Central memory CD4-positive, alpha-beta T cell (primary cell): Measurements from ENCODE around the gene CNDP1.
A peak's percentile ranks its signal among the peaks of the same experiment; 100 is the strongest.
"Not testable (repeated sequence)": the region's sequence is repeated elsewhere in the genome, so short reads cannot be mapped to it uniquely, and the experiment has no call there.

ENCODE experiments used
- DNase-seq: peaks from one replicate; pipeline ENCODE4 v3.0.0; 2022
- total RNA-seq, 3 experiments: gene quantifications; one replicate each; lab custom pipeline; 2026; lab: John Stamatoyannopoulos, UW

Gene CNDP1, protein sequence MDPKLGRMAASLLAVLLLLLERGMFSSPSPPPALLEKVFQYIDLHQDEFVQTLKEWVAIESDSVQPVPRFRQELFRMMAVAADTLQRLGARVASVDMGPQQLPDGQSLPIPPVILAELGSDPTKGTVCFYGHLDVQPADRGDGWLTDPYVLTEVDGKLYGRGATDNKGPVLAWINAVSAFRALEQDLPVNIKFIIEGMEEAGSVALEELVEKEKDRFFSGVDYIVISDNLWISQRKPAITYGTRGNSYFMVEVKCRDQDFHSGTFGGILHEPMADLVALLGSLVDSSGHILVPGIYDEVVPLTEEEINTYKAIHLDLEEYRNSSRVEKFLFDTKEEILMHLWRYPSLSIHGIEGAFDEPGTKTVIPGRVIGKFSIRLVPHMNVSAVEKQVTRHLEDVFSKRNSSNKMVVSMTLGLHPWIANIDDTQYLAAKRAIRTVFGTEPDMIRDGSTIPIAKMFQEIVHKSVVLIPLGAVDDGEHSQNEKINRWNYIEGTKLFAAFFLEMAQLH
- total RNA-seq = 0 to 0.19 (median 0.11) reads per million in 3 experiments

- DNase-seq = no peak
Observed at GRCh38 chr18:74534150-74534969, at the start of gene CNDP1. CNDP1 (plus strand) TSS chr18:74534500; CDS start chr18:74534668, 168 bp downstream.

- no peak for DNase-seq
Observed at GRCh38 chr18:74486119-74486849, 48.0 kb upstream of the CNDP1 start.

DNA sequence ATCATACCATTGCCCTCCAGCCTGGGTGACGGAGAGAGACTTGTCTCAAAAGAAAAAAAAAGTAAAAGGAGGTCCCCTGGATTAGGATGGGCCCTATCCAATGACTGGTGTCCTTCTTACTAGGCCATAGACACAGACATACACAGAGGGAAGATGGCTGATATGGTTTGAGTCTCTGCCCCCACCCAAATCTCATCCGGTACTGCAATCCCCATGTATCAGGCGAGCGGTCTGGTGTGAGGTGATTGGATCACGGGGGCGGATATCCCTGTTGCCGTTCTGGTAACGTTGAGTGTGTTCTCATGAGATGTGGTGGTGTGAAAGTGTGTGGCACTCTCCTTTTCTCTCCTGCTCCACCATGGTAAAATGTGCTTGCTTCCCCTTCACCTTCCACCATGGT lies 45.9 kb upstream of the CNDP1 start:
- DNase-seq = no peak

GRCh38 chr18:74488864-74489263 lies 45.4 kb upstream of the CNDP1 start:
- no peak for DNase-seq

DNA sequence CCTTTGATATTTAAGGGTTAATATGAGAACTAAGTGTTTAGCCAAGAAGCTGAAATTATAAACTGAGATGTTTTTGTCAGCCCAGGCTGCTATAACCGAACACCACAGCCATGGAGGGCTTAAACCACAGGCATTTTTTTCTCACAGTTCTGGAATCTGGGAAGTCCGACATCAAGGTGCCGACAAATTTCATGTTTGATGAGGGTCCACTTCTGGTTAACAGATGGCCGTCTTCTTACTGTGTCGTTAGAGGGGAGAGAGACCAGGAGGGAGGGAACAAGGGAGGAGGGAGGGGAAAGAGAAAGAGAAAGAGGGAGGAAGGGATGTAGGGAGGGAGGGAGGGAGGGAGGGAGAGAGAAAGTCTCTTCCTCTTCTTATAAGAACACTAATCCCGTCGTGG lies 44.6 kb upstream of the CNDP1 start:
- DNase-seq = no peak

DNA sequence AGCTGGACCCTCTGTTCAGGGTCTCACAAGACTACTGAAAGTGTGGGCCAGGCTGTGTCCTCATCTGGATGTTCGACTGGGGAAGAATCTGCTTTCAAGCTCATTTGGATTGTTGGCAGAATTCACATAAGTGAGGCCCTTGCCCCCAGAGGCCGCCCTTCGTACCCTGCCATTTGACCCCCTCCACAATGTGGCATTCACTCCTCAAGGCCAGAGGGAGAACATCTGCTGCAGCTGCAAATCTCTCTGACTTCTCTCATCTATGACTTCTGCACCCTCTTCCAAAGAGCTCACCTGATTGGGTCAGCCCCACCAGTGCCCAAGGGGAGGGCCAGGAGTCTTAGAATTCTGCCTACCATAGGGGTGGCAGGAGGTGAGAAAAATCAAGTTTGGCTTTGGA lies 42.0 kb upstream of the CNDP1 start:
- no peak for DNase-seq

- peak; percentile 71 for DNase-seq
Observed at GRCh38 chr18:74493689-74494088, 40.6 kb upstream of the CNDP1 start.

DNA sequence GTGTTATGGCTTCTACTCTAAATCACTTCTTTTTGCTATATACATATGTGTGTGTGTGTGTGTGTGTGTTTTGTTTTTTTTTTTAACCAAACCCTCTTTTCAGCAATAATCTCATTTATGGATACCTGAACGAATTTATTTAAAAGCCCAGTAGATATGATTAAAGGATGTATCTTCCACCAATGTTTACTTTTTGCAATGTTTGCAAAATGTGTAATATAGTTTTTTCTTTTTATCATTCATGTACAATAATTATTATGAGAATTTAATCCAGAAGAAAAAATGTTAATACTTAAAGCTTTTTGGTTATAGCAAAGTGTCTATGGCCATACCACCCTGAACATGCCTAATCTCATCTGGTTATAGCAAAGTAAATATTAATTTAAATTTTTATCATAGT lies 39.8 kb upstream of the CNDP1 start:
- no peak for DNase-seq

DNA sequence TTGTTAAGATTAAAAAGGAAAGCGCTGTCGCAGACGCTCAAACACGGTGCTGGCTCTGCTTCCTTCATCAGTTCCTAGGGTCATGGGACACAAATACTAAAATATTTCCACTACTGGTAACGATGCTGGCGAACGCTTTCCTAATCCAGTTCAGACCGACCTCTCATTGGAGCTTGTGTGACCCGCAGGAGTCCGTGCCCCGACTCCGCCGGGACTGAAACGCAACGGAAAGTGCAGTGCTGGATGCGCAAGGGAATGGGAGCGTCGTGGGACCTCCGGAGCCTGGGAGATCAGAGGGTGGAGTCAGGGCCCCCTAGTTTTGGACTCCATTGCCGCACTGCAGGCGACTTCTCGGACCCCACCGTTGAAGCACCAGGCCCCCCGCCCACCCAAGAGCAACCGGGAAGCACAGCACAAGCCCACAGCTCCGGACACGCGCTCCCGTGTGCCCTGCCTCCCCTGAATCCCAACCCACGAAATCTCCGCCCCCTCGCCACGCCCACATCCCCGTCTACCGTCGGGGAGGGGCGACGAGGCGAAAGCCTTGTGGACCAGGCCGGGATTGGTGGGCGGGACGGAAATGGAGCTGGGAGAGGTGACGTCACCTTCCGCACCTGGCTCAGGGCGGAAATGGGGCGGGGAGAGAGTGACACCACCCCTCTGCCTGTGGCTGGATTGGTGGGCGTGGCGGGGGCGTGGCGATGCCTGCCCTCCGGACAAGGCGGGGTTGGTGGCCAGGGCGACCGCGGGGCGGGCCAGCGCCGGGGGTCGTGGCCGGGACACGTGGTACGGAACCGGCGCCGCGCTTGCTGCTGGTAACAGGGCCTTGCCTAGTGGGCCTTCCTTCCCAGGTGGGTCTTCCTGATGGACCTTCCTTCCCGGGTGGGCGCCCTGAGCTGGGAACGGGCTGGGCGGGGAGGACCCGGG lies 38.5 kb upstream of the CNDP1 start, which contains the start of gene CNDP2:
TSS of gene CNDP2 (plus strand) at position 783 of the 927 bp plus-strand sequence. CDS start 3,611 bp downstream, outside the sequence.
- peak; percentile 97 for DNase-seq

GRCh38 chr18:74496508-74497323 lies 37.6 kb upstream of the CNDP1 start:
- DNase-seq = no peak

- no peak for DNase-seq
Observed at GRCh38 chr18:74497324-74497676, 37.0 kb upstream of the CNDP1 start.

DNA sequence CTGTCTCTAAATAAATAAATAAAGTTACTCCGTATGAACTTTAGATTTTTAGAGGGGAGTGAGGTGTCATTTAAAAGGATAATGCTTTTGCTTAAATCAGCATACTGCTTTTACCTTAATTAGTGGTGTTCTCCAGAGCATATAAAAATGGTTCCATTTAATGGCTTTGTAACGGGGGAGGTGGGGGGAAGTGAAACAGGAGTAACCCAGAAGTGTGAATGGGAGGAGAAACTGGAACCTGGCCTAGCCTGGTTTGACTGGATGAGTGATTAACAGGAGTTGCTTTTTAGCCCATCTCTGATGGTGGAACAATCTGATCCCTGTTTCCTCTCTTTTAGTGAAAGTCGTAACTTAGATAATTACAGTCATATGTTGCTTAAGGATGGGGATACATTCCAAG lies 36.5 kb upstream of the CNDP1 start:
- DNase-seq = no peak

DNA sequence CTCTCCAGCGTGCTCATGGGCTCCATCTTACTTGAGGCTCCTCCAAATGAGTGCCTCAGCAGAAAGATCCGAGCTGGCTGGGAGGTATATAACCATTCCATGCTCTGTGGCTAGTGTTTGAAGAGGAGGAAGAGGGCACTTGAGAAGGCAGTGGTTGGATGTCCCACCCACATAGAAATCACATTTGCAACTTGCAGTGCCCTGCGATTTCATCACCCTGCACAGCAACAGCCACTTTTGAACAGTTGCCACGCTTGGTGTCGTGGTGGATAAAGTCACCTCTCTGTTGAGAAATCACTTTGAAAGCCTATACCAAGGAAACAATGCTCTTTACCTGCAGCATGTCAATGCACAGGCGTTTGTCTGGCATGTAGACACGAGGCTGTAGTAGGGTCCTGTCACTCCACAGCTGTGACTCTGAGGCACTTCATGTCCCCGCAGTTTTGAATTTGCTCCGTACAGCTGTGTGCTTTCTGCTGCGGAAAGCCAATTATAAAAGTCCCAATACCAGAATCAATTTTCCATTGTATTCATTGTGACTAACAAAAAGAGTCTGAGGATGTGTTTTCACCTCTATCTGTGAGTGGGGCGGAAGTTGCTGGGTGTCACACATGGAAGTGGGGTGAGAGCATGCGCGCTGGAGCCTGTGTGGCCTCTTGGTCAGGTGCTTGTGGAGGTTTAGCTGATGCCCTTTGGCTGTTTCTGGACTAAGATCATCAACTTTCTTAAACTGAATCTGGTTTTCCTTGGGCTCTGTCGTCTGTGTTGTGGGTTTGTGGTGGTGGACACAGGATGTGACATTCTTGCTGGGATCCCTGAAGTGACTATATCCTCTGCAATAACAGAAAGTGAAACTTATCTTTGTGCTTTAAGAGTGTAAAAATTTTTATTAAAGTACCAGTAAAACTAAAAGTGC lies 35.3 kb upstream of the CNDP1 start:
- peak; percentile 79 for DNase-seq

- no peak for DNase-seq
Observed at GRCh38 chr18:74499633-74500032, 34.7 kb upstream of the CNDP1 start.

DNA sequence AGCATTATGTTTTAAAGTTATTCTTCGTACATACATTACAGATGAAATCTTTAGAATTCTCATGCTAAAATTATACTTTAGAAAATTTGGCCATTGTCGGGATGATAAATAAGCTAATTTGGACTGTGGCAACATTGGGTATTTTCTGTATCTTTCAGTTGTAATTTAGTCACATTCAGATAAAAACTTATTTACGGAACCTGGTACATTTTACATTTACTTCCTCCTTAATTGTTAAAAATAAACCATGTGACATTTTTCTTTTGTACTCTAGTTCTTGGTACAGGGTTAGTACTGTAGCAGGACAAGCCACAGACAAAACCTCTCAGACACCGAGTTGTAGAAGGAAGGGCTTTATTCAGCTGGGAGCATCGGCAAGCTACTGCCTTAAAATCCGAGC lies 33.9 kb upstream of the CNDP1 start:
- no peak for DNase-seq

- not testable (repeated sequence) for DNase-seq
Observed at GRCh38 chr18:74500774-74501173, 33.5 kb upstream of the CNDP1 start.

DNA sequence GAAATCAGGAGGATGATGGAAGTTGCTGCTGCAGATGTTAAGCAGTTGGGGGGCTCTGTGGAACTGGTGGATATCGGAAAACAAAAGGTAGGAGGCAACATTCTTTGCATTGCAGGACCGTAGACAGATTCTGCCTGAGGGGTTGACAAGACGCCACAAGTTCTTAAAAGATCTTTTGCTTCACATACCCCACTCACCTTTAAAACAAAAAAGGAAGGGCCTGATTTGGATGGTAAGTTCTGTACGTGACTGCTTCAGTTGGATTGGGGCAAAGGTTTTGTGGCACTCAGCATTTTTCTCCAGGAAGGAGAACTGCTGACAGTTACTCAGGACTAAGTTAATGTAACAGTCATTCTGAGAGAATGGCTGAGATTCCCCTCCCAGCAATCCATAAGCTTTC lies 32.9 kb upstream of the CNDP1 start:
- DNase-seq = no peak

GRCh38 chr18:74503137-74503536 lies 31.2 kb upstream of the CNDP1 start:
- no peak for DNase-seq

GRCh38 chr18:74505776-74506175 lies 28.5 kb upstream of the CNDP1 start:
- DNase-seq = no peak
